ENCODE measurements around the gene RAD21L1. TPM values are rescaled to one million over a fixed set of nuclear protein-coding genes. Genes with fewer than 3 reads are reported as not detected.

RAD21L1 gene
- total RNA-seq, 4 donors from 2014 or later = not detected

- WGBS, 2 donors = 92 to 94% methylated on average over 4 to 5 of the region's 5 CpGs
Measured at GRCh38 chr20:1298166-1298565, 72.3 kb downstream of the RAD21L1 start.

DNA sequence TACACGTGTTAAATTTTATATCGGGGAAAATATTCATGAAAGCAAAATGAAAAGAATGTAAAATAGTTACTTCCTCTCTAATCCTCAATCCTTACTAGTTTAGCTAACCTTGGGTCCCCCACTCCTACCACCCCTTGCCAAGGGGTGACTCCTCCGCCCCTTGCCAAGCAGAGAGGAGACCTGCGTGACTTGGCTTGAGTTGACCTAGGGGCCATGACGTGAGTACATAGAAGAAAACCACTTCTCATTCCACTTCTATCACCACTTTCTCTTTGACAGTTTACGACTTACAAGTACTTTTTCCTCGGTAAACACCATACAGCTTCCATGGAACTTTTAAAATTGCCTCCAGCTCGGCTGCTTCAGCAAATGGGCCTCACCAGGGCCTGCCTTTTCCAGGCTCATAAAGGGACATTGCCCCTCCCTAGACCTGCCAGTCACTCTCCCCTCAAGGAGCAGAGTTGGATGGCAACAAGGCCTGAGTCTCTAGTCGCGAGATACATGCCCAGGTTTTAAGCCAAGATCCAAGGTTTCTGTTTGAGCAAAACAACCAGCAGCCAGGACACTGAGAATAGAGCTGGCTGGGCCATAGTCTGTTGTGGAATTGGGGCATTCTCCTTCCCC lies 73.2 kb downstream of the RAD21L1 start:
- Histone ChIP-seq H3K27me3 (no peaks in the 10 kb centered on the region), H3K9me3 (no peaks in the 10 kb centered on the region), H3K4me3 (no peak overlapping the region), H3K36me3 (peaks cover 0 to 5% (median 0%) of the 10 kb centered on the region in 3 donors), H3K4me1 (peaks cover 0 to 9% (median 7%) of the 10 kb centered on the region in 3 donors), H3K27ac (no peak overlapping the region)
- no peak for DNase-seq
- intact Hi-C loops (cut with DNase I) = no loop called here
- WGBS, 2 donors = 87 to 88% methylated on average over 10 of the region's 10 CpGs
- no peak for TF ChIP-seq CTCF (IDR thresholded peaks at IDR 0.05)
- no peak for TF ChIP-seq POLR2A (IDR thresholded peaks at IDR 0.05)

More at GRCh38 chr20:1298166-1298565, 72.3 kb downstream of the RAD21L1 start:
- Histone ChIP-seq H3K27me3 (no peaks in the 10 kb centered on the region), H3K4me3 (no peak overlapping the region), H3K4me1 (peaks cover 0 to 9% (median 7%) of the 10 kb centered on the region in 3 donors), H3K9me3 (no peaks in the 10 kb centered on the region), H3K27ac (no peak overlapping the region), H3K36me3 (peaks cover 0 to 5% (median 0%) of the 10 kb centered on the region in 3 donors)
- DNase-seq = no peak
- intact Hi-C loops (cut with DNase I) = no loop called here
- TF ChIP-seq CTCF (IDR thresholded peaks at IDR 0.05) = no peak
- TF ChIP-seq POLR2A (IDR thresholded peaks at IDR 0.05) = no peak

DNA sequence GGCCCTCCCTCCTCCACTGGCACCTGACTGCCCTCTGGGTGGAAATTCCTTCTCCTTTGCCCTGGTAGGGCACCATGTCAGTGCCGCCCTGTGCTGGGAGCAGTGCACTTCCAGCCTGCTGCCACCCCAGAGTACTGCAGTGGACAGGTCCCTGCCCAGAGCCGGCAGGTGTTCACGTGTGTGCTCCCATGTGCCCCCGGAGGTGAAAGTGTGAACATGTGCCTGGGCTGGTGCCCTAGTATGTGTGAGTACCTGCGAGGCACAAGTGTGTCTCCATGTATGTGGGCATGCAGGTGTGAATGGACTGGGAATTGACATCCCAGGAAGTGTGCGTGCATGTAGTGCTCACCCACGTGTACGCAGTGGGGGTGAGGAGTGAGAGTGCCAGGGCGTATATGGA lies 73.7 kb downstream of the RAD21L1 start:
- Histone ChIP-seq H3K36me3 (peaks cover 0 to 5% (median 0%) of the 10 kb centered on the region in 3 donors), H3K4me1 (peaks cover 0 to 9% (median 7%) of the 10 kb centered on the region in 3 donors), H3K4me3 (no peak overlapping the region), H3K27me3 (no peaks in the 10 kb centered on the region), H3K27ac (no peak overlapping the region), H3K9me3 (no peaks in the 10 kb centered on the region)
- no peak for DNase-seq
- intact Hi-C loops (cut with DNase I) = no loop called here
- TF ChIP-seq CTCF (IDR thresholded peaks at IDR 0.05) (peak in 1 of 6 experiments; percentile 34), POLR2A (IDR thresholded peaks at IDR 0.05) (no peak)
- WGBS, 2 donors = 81 to 83% methylated on average over 5 of the region's 9 CpGs

DNA sequence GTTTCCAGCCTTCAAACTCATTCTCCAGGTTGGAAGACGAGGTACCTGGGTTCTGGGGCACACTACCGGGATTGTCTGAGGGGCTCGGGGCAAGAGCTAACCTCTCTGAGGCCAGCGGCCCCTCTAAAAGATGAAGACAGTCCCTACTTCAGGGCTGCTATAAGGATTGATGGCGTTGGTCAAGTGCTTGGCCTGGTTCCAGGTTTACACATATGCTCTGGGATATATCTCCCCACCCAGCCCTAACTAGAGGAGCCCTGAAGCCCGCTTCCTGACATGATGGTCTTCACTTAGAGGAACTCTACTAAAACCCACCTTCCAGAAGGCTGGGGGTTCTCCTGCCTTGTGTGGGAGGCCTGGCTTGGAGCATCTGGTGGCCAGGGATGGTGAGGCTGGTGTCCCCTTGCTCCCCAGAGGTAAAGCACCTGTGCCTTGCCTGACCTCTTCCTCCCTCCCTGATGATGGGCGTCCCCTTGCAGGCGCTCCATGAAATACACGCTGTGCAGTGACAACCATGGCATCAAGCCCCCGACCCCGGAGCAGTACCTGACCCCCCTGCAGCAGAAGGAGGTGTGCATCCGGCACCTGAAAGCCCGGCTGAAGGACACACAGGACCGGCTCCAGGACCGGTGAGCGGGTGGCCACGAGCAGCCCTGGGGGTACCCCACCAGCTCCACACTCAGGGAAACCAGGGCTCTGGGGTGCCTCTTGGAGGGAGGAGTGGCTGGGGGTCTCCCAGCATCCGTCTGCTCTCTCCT lies 74.4 kb downstream of the RAD21L1 start:
- H3K4me1 ChIP-seq = peaks cover 0 to 9% (median 7%) of the 10 kb centered on the region in 3 donors
- 84 to 91% methylated on average over 7 to 8 of the region's 18 CpGs for WGBS, 2 donors
- H3K4me3 ChIP-seq = no peak overlapping the region
- no peaks in the 10 kb centered on the region for H3K9me3 ChIP-seq
- intact Hi-C loops (cut with DNase I) = no loop called here
- TF ChIP-seq CTCF (IDR thresholded peaks at IDR 0.05) = no peak
- TF ChIP-seq POLR2A (IDR thresholded peaks at IDR 0.05) = no peak
- DNase-seq = no peak
- no peaks in the 10 kb centered on the region for H3K27me3 ChIP-seq
- H3K36me3 ChIP-seq = peaks cover 0 to 10% (median 0%) of the 10 kb centered on the region in 3 donors
- no peak overlapping the region for H3K27ac ChIP-seq

DNA sequence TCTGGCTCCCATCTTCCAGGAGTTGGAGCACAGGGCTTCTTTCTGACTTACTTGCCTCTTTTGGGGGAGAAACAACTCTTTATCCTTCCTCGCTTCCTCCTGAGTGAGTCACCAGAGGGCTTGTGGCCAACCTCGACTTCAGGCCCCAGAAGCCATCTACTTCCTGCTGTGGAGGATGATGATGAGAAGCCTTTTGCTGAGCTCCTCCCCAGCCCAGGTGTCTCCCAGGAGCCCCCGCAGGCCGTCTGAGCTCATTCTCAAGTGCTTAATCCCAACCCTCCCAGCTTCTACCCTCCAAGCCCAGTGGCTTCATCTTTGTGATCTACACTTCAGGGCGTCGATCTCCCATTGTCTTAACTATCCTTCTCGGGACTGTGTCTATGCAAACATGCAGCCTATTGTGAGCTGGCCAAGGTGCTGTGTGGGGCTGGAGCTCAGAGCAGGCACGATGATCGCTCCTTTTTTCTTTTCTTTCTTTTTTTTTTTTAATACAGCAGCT lies 75.2 kb downstream of the RAD21L1 start:
- peaks cover 0 to 16% (median 0%) of the 10 kb centered on the region in 3 donors for H3K36me3 ChIP-seq
- H3K27ac ChIP-seq = no peak overlapping the region
- WGBS, 2 donors = 42 to 45% methylated on average over 9 of the region's 9 CpGs
- peaks cover 0 to 9% (median 7%) of the 10 kb centered on the region in 3 donors for H3K4me1 ChIP-seq
- H3K9me3 ChIP-seq = no peaks in the 10 kb centered on the region
- DNase-seq = no peak
- intact Hi-C loops (cut with DNase I) = no loop called here
- H3K27me3 ChIP-seq = no peaks in the 10 kb centered on the region
- no peak overlapping the region for H3K4me3 ChIP-seq
- TF ChIP-seq CTCF (IDR thresholded peaks at IDR 0.05) (no peak), POLR2A (IDR thresholded peaks at IDR 0.05) (no peak)
